GM21825 (cell line): ENCODE results near the gene PATJ.

Source experiments
- ATAC-seq: cut with Tn5 transposase; IDR thresholded peaks from one replicate; pipeline ENCODE4 v1.9.1; 2021; ENCODE audit warnings: mild to moderate bottlenecking, moderate library complexity; ENCODE audit not compliant: unreplicated experiment

Gene PATJ

DNA sequence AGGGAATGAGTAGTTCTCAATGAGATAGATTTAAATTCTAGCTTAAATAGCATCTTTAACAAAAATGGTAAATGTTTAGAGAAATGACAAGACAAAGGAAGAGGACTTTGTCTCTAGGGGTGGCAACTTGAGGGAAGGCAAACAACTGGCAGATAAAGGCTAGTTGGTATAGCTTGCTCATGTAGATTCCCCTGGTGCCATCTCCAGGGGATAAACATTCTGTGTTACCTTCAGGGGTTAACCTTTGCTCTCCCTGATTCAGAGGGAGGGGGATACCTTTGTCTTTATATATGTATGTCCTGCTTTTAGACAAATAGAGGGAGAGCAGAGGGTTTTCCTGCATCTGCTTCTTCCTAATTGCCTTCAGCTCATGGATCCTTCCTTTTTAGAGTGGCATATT, 298.7 kb downstream of the PATJ start:
- ATAC-seq: no peak

DNA sequence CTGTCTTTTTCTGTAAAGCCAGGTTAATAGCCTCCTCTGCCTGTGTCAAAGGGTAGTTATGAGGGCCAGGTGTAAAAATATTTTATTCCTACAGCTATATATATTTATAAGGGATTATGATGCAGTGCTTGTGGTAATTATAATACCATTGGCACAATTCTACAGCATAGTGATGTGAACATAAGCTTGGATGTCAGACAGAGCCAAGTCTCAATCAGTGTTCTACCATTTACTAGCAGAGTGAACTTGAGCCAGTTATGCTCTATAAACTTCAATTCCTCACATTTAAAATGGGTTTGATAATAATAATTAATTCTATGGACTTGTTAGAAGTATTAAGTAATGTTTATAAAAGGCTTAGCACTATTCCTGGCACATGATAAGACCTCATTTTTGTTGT, 300.9 kb downstream of the PATJ start:
- ATAC-seq: no peak

DNA sequence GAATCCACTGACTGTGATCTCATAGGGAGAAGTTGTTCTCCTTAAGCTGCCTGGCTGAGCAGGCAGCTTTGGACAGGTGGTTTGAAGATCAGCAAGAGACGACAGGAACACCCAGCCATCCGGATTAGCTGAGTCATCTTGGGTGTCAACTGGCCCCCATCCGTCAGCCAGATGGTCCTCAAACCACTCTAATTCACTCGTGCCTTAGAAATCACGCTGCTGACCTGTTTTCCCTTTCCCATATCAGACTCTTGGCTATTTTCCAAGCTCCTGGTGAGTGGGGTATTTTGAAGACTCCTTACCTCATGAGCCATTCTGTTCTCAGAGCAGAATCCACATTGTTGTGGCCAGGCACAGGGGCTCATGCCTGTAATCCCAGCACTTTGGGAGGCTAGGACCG, 303.3 kb downstream of the PATJ start:
- no peak for ATAC-seq

- no peak for ATAC-seq
These were observed 304.6 kb downstream of the PATJ start for GRCh38 chr1:62046927-62047326.

DNA sequence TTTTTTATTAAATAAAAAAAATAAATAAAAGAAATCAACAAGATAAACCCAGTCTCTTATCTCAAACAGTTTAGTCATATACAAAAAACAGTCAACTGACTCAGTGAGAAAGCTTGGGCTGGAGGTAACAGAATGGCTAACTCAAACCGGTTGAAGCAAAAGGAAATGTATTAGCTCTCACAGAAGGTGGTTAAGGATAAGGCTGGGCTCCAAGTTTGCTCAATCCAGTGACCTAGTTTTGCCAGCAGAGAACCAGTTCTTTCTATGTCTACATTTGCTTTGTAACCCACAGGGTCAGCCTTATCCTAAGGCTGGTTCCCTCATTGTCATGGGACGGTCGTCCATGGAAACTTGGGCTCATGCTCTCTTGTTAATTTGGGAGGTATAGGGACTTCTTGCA, 307.9 kb downstream of the PATJ start:
- ATAC-seq: no peak

DNA sequence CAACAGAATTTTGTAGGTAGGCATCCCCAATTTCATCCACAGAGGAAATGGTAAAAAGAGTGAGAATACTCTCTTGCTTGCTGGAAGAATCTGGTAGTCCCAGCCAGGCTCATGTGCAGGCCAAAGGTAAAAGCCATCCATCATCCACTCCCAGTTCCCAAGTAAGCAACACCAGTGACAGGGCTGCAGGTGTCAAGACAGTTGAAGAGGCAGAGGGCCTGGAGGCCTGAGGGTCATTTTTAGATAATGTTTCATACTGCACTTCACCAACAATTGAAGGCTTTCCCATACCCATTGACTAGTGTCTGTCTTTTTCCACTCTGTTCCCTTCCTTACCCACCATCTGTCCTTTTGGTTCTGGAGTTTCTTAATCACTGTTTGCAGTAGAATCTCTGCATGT, 310.7 kb downstream of the PATJ start:
- ATAC-seq: no peak

- no peak for ATAC-seq
These were observed 311.9 kb downstream of the PATJ start for GRCh38 chr1:62054188-62054587.

- no peak for ATAC-seq
These were observed 314.9 kb downstream of the PATJ start for GRCh38 chr1:62057230-62057629.

DNA sequence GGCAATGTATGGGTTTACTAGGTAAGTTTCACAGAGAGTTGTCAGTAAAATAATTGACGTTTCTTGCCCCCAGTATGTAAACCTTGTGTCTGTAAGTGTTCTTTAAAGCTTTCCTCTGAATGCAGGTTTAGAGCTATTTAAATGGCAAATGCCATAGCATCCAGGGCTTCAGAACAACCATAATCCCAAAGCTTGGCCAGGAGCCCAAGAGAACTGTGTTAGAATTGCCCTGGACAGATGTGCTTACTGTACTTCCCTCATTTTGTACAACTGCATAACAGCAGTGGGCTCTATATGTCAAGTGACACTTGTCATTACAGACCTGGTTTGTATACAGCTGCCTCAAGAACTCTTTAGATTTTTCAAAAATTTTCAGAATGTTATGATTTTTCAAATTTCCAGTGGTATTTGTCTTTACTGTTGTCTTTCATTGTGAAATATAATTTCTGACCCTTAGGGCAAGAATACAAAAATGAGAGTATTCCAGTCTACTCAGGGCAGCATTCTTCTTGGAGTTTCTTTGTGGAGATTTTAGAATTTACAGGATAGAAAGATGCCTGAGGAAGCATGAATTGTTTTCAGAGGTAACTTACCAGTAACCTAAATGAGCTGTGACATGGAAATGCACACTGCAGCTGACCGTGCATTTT, 315.5 kb downstream of the PATJ start:
- ATAC-seq: no peak

GRCh38 chr1:62058956-62059355, 316.7 kb downstream of the PATJ start:
- no peak for ATAC-seq

DNA sequence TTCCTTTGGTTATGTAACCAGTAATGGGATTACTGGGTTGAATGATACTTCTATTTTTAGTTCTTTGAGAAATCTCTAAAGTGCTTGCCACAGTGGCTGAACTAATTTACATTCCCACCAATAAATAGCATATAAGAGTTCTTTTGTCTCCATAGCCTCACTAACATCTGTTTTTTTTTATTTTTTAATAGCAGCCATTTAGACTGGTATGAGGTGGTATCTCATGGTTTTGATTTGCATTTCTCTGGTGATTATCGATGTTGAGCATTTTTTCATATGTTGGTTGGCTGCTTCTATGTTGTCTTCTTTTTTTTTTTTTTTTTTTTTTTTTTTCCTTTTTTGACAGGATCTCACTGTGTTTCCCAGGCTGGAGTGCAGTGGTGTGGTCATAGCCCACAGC, 319.8 kb downstream of the PATJ start:
- no peak for ATAC-seq

DNA sequence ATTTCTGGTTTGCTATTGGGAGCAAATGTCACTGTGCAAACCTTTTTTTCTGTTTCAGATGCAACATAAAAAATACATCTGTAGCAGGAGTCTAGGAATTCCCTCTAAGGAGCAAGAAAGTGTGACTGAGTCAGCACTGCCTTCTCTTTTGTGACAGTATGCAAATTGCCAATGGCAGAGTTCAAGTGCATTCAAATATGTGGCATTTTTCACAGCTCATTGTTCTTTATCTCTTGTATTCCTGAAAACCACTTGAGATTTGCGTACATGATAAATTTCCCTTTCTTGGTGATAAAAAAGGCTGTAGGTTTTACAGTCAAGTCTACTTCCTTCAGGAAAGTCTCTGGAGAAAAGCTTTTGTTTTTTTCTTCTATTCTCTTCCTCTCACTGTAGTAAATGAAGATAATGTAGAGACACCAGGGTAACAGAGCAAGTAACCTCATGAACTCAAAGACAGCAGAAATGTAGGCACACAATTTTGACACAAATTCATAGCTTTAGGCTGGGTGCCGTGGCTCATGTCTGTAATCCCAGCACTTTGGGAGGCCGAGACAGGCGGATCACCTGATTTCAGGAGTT, 322.6 kb downstream of the PATJ start:
- no peak for ATAC-seq

DNA sequence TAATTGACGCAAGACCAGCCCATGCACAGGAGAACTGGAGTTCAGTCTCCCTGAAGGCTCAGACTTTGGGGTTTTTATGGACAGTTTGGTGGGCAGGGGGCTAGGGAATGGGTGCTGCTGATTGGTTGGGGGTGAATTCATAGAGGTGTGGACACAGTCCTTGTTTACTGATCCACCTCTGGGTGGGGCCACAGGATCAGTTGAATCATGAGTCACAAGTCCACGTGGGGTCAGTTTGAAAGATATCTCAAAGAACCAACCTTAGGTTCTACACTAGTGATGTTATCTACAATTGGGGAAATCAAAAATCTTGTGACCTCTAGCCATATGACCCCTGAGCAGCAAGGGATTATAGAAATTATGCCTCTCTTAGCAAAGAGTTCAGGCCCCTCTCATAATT, 324.4 kb downstream of the PATJ start:
- ATAC-seq: no peak

- ATAC-seq: no peak
These were observed 326.1 kb downstream of the PATJ start for GRCh38 chr1:62068416-62068843.

DNA sequence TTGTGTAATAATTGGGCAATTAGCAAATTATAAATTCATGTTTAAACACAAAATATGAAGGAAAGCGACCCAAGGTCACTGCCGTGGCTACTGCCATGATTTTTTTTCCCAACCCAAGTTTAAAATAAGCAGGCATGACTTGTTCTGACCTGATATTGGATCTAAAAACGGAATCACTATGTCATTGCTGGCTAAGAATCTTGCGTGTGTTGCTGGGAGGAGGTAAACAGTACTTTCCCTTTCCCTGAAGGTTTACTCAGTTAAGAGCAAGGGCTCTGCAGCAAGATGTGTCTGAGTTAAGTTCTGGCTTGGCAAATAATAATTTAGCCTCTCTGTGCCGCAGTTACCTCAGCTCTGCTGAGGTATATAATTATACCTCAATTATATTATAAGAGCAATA, 326.7 kb downstream of the PATJ start:
- ATAC-seq: no peak

DNA sequence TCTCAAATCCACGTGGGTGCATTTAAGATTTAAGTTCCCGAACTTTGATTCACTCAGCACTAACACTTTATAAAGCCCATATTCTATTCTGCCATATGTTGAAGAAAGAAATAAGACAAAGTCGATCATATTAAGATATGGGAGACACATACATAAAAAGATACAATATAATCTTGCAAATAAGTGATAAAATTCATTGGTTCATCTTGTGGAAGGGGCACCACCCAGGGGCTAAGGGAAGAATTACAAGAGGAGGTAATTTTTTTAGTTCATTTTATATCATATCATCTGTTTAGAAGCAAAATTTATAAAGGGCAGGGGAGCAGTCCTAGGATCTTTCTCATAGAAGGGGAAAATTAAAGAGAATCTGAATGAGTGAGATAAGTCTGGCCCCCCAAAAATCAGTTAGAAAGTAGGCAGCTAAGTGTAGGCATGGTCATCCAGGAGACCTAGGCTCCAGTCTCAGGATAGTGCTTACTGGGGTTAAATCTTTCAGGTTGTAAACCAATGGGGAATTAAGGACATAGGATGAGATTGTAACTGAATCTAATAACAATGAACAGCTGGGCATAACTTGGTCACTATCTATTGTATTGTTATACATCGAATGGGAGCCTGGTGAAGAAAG, 328.2 kb downstream of the PATJ start:
- no peak for ATAC-seq

GRCh38 chr1:62071695-62072094, 329.4 kb downstream of the PATJ start:
- ATAC-seq: no peak

DNA sequence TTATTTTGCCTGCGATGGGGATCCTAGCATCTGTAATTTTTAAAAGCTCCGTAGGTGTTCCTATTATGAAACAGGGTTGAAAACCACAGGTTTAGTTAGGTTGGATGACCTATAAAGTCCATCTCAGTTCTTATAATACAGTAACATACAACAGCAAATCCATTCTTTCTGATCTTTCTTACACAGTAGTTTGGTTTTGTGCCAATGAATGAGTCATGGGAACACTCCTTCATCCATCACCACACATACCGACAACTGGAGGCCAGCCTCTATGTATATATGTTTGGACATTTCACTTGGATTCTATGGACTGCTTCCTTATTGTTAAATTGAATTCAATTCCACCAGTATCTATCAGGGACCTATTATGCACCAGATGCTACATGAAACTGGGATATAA, 334.0 kb downstream of the PATJ start:
- ATAC-seq: no peak

DNA sequence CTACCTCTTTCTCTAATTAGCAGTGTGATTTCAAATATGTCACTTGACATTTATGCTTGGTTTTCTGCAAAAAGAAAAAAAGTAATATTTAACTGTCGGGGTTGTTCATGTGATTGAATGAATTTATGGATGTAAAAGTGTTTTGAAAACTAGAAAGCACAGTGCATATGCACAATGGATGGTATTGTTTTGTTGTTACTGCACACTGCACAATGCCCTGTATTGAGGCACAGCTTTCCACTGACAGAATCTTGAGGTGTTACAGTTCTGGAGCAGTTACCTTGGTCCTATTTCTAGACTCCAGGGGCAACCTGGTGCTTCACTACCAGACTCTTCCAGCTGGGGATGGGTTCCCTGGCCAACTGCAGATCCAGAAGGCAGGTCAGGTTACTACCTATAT, 335.5 kb downstream of the PATJ start:
- no peak for ATAC-seq

GRCh38 chr1:62082456-62083363, 340.4 kb downstream of the PATJ start:
- ATAC-seq: no peak

DNA sequence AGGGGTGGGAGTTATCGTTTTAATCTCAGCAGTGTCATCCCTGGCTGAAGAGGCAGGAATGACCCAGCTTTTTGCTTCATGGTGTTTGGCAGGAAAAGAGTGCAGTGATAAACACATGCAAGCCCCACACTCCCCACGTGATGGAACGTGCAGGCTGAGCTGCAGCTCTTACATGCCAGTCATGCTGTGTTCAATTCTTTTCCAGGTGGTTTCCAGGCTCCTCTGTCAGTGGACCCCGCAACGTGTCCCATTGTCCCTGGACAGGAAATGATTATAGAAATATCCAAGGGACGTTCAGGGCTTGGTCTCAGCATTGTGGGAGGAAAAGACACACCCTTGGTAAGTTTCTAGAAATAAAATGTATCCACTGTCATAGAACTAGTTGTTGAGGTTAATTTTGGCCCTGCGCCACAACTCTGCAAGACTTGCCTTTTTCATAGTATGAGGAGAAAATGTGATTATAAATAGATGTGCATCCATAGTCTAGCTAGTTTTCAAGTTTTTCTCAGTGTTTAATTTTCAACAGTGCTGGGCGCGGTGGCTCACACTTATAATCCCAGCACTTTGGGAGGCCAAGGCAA, 342.1 kb downstream of the PATJ start:
- ATAC-seq: no peak
